Neuron (in vitro differentiated cells): Measurements from ENCODE around the gene GOLT1B.

Source experiments
- H2AFZ ChIP-seq: one replicate; pipeline ENCODE4 v1.6.1; 2013; ENCODE audit warnings: low read depth, mild to moderate bottlenecking, inconsistent platforms, low read length, moderate library complexity
- H3K27me3 ChIP-seq: one replicate; pipeline ENCODE4 v1.6.1; 2013; ENCODE audit warnings: low read length; ENCODE audit not compliant: insufficient read depth
- H3K36me3 ChIP-seq: one replicate; pipeline ENCODE4 v1.6.1; 2013; ENCODE audit warnings: low read length; ENCODE audit not compliant: insufficient read depth
- H3K4me1 ChIP-seq: one replicate; pipeline ENCODE4 v1.6.1; 2013; ENCODE audit warnings: low read length; ENCODE audit not compliant: insufficient read depth
- H3K4me3 ChIP-seq: 2 replicates; pipeline ENCODE4 v1.5.1; 2013; ENCODE audit warnings: mild to moderate bottlenecking, low read length, moderate library complexity
- H3K9me3 ChIP-seq: one replicate; pipeline ENCODE4 v1.6.1; 2013; ENCODE audit warnings: low read length

Gene GOLT1B

GRCh38 chr12:21527451-21528180, 26.0 kb downstream of the GOLT1B start:
- H3K27me3 ChIP-seq: peaks cover 8% of the 10 kb centered on the region

DNA sequence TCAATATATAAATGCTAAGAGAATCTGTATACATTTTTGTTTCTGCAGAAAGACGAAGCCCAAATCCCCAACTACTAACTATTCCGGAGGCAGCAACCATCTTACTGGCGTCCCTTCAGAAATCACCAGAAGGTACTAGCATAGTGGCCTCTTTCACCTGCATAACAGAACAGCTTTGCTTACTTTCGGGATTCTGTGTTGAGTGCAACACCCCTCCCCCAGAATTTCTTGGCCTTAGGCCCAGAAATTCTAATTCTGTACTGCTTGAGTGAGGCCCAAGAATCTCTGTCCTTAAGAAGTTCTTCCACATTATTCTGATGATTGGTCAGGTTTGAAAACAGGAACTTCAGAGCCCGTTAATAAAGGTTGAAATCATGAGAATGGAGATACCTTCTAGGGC, 27.4 kb downstream of the GOLT1B start:
- peaks cover 8% of the 10 kb centered on the region for H3K27me3 ChIP-seq
- H3K4me3 ChIP-seq: no peak overlapping the region
- no peaks in the 10 kb centered on the region for H3K36me3 ChIP-seq
- H3K9me3 ChIP-seq: no peaks in the 10 kb centered on the region
- peaks cover 14% of the 10 kb centered on the region for H3K4me1 ChIP-seq
- no peak overlapping the region for H2AFZ ChIP-seq

More at GRCh38 chr12:21527451-21528180, 26.0 kb downstream of the GOLT1B start:
- Histone ChIP-seq H3K4me1 (peaks cover 14% of the 10 kb centered on the region), H3K36me3 (no peaks in the 10 kb centered on the region), H2AFZ (peak overlapping the region; percentile 100), H3K9me3 (no peaks in the 10 kb centered on the region), H3K4me3 (peak overlapping the region; percentile 73)

GRCh38 chr12:21529456-21529855, 27.9 kb downstream of the GOLT1B start:
- Histone ChIP-seq H3K36me3 (no peaks in the 10 kb centered on the region), H2AFZ (no peak overlapping the region), H3K9me3 (no peaks in the 10 kb centered on the region), H3K27me3 (peaks cover 8% of the 10 kb centered on the region), H3K4me1 (peaks cover 14% of the 10 kb centered on the region), H3K4me3 (no peak overlapping the region)

GRCh38 chr12:21538061-21538653, 36.6 kb downstream of the GOLT1B start:
- no peak overlapping the region for H3K4me3 ChIP-seq
- no peak overlapping the region for H2AFZ ChIP-seq
- no peaks in the 10 kb centered on the region for H3K27me3 ChIP-seq
- no peaks in the 10 kb centered on the region for H3K36me3 ChIP-seq
- H3K4me1 ChIP-seq: no peaks in the 10 kb centered on the region
- no peaks in the 10 kb centered on the region for H3K9me3 ChIP-seq

GRCh38 chr12:21539797-21540196, 38.2 kb downstream of the GOLT1B start:
- no peak overlapping the region for H2AFZ ChIP-seq
- no peaks in the 10 kb centered on the region for H3K4me1 ChIP-seq
- H3K9me3 ChIP-seq: no peaks in the 10 kb centered on the region
- H3K27me3 ChIP-seq: no peaks in the 10 kb centered on the region
- H3K36me3 ChIP-seq: no peaks in the 10 kb centered on the region
- no peak overlapping the region for H3K4me3 ChIP-seq

DNA sequence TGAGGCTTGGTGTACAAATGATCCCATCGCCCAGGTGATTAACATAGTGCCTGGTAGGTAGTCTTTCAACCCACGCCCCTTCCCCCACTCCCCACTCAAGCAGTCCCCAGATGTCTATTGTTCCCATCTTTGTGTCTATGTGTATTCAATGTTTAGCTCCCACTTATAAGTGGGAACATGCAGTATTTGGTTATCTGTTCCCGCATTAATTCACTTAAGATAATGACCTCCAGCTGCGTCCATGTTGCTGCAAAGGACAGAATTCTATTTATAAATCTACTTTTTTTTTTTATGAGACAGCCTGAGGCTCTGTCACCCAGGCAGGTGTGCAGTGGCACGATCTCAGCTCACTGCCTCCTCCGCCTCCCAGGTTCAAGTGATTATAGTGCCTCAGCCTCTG, 40.2 kb downstream of the GOLT1B start:
- Histone ChIP-seq H3K36me3 (no peaks in the 10 kb centered on the region), H3K4me1 (no peaks in the 10 kb centered on the region), H2AFZ (no peak overlapping the region), H3K27me3 (no peaks in the 10 kb centered on the region), H3K9me3 (no peaks in the 10 kb centered on the region), H3K4me3 (no peak overlapping the region)

- Histone ChIP-seq H3K9me3 (no peaks in the 10 kb centered on the region), H3K4me1 (no peaks in the 10 kb centered on the region), H3K27me3 (no peaks in the 10 kb centered on the region), H2AFZ (no peak overlapping the region), H3K4me3 (no peak overlapping the region), H3K36me3 (no peaks in the 10 kb centered on the region)
Measured at GRCh38 chr12:21542403-21542802, 40.8 kb downstream of the GOLT1B start.

DNA sequence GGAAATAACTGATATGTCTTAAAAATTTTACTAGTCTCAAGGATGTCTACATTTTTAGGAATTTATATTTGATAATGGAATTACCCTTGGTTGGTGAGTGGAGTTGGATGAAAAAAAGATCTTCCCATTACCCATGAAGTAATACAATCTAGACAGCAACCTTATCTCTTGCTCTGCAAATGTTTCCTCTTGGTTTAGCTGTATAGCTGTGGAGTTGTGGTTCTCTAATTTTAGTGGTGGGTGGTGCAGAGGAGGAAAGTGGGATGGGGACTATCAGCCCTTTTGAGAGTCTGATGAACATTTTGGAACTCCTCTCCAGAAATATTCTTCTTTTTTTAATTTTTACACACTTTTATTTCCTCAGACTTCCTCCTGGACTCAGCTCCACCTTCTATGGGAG, 41.6 kb downstream of the GOLT1B start:
- H3K27me3 ChIP-seq: no peaks in the 10 kb centered on the region
- no peak overlapping the region for H2AFZ ChIP-seq
- H3K9me3 ChIP-seq: no peaks in the 10 kb centered on the region
- H3K4me3 ChIP-seq: no peak overlapping the region
- no peaks in the 10 kb centered on the region for H3K36me3 ChIP-seq
- no peaks in the 10 kb centered on the region for H3K4me1 ChIP-seq

DNA sequence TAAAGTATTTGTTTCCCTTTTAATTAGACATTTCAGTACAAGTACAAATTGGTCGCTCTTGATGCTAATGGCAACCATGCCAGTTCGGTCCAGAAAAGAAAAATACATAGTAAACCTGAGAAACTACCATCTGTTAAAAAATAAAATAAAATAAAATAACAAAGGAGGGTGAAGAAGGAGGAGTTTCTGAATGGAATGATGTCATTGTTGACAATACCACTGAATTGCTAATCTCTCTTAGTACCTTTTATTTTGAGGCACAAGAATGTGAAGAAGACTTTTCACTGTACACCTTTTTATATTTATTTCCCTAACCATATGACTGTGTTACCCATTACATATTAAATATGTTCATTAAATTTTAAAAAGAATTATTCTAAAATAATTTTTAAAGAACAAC, 44.0 kb downstream of the GOLT1B start:
- H3K27me3 ChIP-seq: no peaks in the 10 kb centered on the region
- no peak overlapping the region for H2AFZ ChIP-seq
- no peaks in the 10 kb centered on the region for H3K4me1 ChIP-seq
- no peaks in the 10 kb centered on the region for H3K36me3 ChIP-seq
- no peak overlapping the region for H3K4me3 ChIP-seq
- no peaks in the 10 kb centered on the region for H3K9me3 ChIP-seq

GRCh38 chr12:21546716-21547115, 45.1 kb downstream of the GOLT1B start:
- Histone ChIP-seq H3K9me3 (no peaks in the 10 kb centered on the region), H3K36me3 (no peaks in the 10 kb centered on the region), H3K4me3 (no peak overlapping the region), H2AFZ (no peak overlapping the region), H3K27me3 (no peaks in the 10 kb centered on the region), H3K4me1 (no peaks in the 10 kb centered on the region)

DNA sequence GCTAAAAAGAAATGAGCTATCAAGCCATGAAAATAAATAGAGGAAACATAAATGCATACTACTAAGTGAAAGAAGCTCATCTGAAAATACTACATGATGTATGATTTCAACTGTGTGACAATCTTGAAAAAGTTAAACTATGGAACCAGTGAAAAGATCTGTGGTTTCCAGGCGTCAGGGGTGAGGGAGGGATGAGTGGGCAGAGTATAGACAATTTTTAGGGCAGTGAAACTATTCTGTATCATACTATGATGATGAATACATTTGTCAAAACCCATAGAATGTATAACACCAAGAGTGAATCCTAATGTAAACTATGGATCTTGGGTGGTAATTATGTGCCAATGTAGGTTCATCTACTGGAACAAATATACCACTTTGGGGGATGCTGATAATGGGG, 45.8 kb downstream of the GOLT1B start:
- H2AFZ ChIP-seq: no peak overlapping the region
- no peaks in the 10 kb centered on the region for H3K27me3 ChIP-seq
- no peaks in the 10 kb centered on the region for H3K9me3 ChIP-seq
- H3K36me3 ChIP-seq: no peaks in the 10 kb centered on the region
- H3K4me1 ChIP-seq: no peaks in the 10 kb centered on the region
- no peak overlapping the region for H3K4me3 ChIP-seq

DNA sequence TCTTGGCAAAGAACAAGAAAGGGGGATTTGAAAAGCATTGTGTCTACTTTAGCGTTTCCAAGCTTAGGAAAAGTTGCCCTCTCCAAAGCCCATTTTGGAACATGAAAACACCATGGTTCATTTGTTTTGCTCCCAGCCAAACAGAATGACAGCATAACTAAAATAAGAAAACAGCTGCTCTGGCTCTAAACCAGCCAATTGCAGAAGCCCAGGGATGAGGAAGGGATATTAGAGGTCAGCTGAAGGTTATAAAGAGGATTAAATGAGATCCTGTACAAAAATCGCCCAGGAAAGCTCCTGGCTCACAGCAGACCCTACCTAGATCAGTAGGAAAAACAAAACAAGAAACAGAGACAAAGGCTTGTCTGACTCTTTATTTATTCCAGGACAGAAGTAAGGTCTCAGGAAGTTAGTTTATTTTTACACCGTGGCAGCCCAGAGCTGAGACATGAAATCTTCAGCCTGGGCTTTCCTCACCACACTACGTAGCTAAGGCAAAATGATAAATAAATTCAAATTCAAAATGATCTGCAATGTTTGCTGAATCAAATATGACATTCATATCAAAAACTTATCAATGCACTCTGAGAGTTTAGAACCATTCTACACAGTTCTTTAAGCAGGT, 50.4 kb downstream of the GOLT1B start:
- no peak overlapping the region for H3K4me3 ChIP-seq
- no peaks in the 10 kb centered on the region for H3K4me1 ChIP-seq
- H3K9me3 ChIP-seq: no peaks in the 10 kb centered on the region
- H3K27me3 ChIP-seq: no peaks in the 10 kb centered on the region
- no peaks in the 10 kb centered on the region for H3K36me3 ChIP-seq
- no peak overlapping the region for H2AFZ ChIP-seq

- no peak overlapping the region for H2AFZ ChIP-seq
- no peaks in the 10 kb centered on the region for H3K36me3 ChIP-seq
- no peak overlapping the region for H3K4me3 ChIP-seq
- H3K4me1 ChIP-seq: no peaks in the 10 kb centered on the region
- H3K9me3 ChIP-seq: no peaks in the 10 kb centered on the region
- no peaks in the 10 kb centered on the region for H3K27me3 ChIP-seq
Measured at GRCh38 chr12:21552635-21553328, 51.2 kb downstream of the GOLT1B start.
